T-helper 2 cell treated with Interferon-gamma antibody and Interleukin-4, amounts not matched to agents 5 μg/mL and 100 μg/mL, for 36 hours (primary cell): ENCODE results near the gene PSMA5.
"Not testable (repeated sequence)": the region's sequence is repeated elsewhere in the genome, so short reads cannot be mapped to it uniquely, and the experiment has no call there.

Experiments
- DNase-seq: peaks from one replicate; pipeline ENCODE4 v3.0.0; 2021; ENCODE audit warnings: low spot score
- H3K27ac Mint-ChIP-seq: one replicate; pipeline ENCODE4 v1.8.0; 2021; ENCODE audit warnings: mild to moderate bottlenecking, mixed read lengths
- H3K27me3 Mint-ChIP-seq: one replicate; pipeline ENCODE4 v1.8.0; 2021; ENCODE audit warnings: low read depth, mixed read lengths
- H3K36me3 Mint-ChIP-seq: one replicate; pipeline ENCODE4 v1.8.0; 2021; ENCODE audit warnings: low read depth, mixed read lengths
- H3K4me1 Mint-ChIP-seq: one replicate; pipeline ENCODE4 v1.8.0; 2021; ENCODE audit warnings: low read depth, mixed read lengths
- H3K4me3 Mint-ChIP-seq: one replicate; pipeline ENCODE4 v1.8.0; 2022; ENCODE audit warnings: mild to moderate bottlenecking, moderate library complexity, mixed read lengths
- H3K9me3 Mint-ChIP-seq: one replicate; pipeline ENCODE4 v1.8.0; 2021; ENCODE audit warnings: mixed read lengths

The PSMA5 gene

GRCh38 chr1:109426281-109427170 is at the start of gene PSMA5:
TSS of gene PSMA5 (minus strand) at chr1:109426448. CDS start at chr1:109426330, 118 bp downstream.
- H3K27ac Mint-ChIP-seq = peak within 1 kb of the TSS; percentile 98
- H3K27me3 Mint-ChIP-seq = peaks cover 2% of the 10 kb centered on the region
- DNase-seq = peak; percentile 96
- no peaks in the 10 kb centered on the region for H3K9me3 Mint-ChIP-seq
- peaks cover 29% of the 10 kb centered on the region for H3K4me1 Mint-ChIP-seq
- H3K4me3 Mint-ChIP-seq = peak within 1 kb of the TSS; percentile 95
- peaks cover 30% of the 10 kb centered on the region for H3K36me3 Mint-ChIP-seq

- Mint-ChIP-seq H3K36me3 (no peaks in the 10 kb centered on the region), H3K4me1 (peaks cover 3% of the 10 kb centered on the region), H3K27me3 (peaks cover 43% of the 10 kb centered on the region), H3K9me3 (no peaks in the 10 kb centered on the region), H3K27ac (no peak overlapping the region), H3K4me3 (no peak overlapping the region)
- no peak for DNase-seq
Observed at GRCh38 chr1:109475261-109475660, 49.0 kb upstream of the PSMA5 start.

GRCh38 chr1:109474697-109475096 is 48.4 kb upstream of the PSMA5 start:
- Mint-ChIP-seq H3K27me3 (peaks cover 43% of the 10 kb centered on the region), H3K9me3 (no peaks in the 10 kb centered on the region), H3K36me3 (no peaks in the 10 kb centered on the region), H3K4me1 (peaks cover 3% of the 10 kb centered on the region), H3K27ac (no peak overlapping the region), H3K4me3 (no peak overlapping the region)
- DNase-seq = no peak

- not testable (repeated sequence) for H3K27ac Mint-ChIP-seq, H3K9me3 Mint-ChIP-seq, DNase-seq, H3K4me3 Mint-ChIP-seq, H3K36me3 Mint-ChIP-seq, H3K4me1 Mint-ChIP-seq
- H3K27me3 Mint-ChIP-seq = peaks cover 45% of the 10 kb centered on the region
Observed at GRCh38 chr1:109473284-109474057, 47.2 kb upstream of the PSMA5 start.

GRCh38 chr1:109472779-109473178 is 46.5 kb upstream of the PSMA5 start:
- Mint-ChIP-seq H3K9me3 (no peaks in the 10 kb centered on the region), H3K36me3 (no peaks in the 10 kb centered on the region), H3K27me3 (peaks cover 52% of the 10 kb centered on the region), H3K27ac (no peak overlapping the region), H3K4me3 (no peak overlapping the region), H3K4me1 (no peaks in the 10 kb centered on the region)
- DNase-seq = no peak

- Mint-ChIP-seq H3K27me3 (peaks cover 61% of the 10 kb centered on the region), H3K36me3 (no peaks in the 10 kb centered on the region), H3K4me1 (peaks cover 1% of the 10 kb centered on the region), H3K9me3 (no peaks in the 10 kb centered on the region), H3K27ac (no peak overlapping the region), H3K4me3 (no peak overlapping the region)
- no peak for DNase-seq
Observed at GRCh38 chr1:109470245-109470644, 44.0 kb upstream of the PSMA5 start.

GRCh38 chr1:109468903-109469302 is 42.7 kb upstream of the PSMA5 start:
- H3K27me3 Mint-ChIP-seq = peaks cover 73% of the 10 kb centered on the region
- H3K36me3 Mint-ChIP-seq = no peaks in the 10 kb centered on the region
- H3K9me3 Mint-ChIP-seq = no peaks in the 10 kb centered on the region
- H3K27ac Mint-ChIP-seq = no peak overlapping the region
- H3K4me3 Mint-ChIP-seq = no peak overlapping the region
- no peak for DNase-seq
- H3K4me1 Mint-ChIP-seq = peaks cover 1% of the 10 kb centered on the region

- H3K4me3 Mint-ChIP-seq = no peak overlapping the region
- H3K27ac Mint-ChIP-seq = no peak overlapping the region
- H3K36me3 Mint-ChIP-seq = no peaks in the 10 kb centered on the region
- no peaks in the 10 kb centered on the region for H3K9me3 Mint-ChIP-seq
- H3K27me3 Mint-ChIP-seq = peaks cover 75% of the 10 kb centered on the region
- no peak for DNase-seq
- peaks cover 1% of the 10 kb centered on the region for H3K4me1 Mint-ChIP-seq
Observed at GRCh38 chr1:109468061-109468460, 41.8 kb upstream of the PSMA5 start.

- H3K4me3 Mint-ChIP-seq = peak overlapping the region; percentile 13
- H3K27ac Mint-ChIP-seq = no peak overlapping the region
- DNase-seq = no peak
- no peaks in the 10 kb centered on the region for H3K9me3 Mint-ChIP-seq
- H3K27me3 Mint-ChIP-seq = peaks cover 79% of the 10 kb centered on the region
- H3K4me1 Mint-ChIP-seq = peaks cover 1% of the 10 kb centered on the region
- no peaks in the 10 kb centered on the region for H3K36me3 Mint-ChIP-seq
Observed at GRCh38 chr1:109467301-109467777, 41.1 kb upstream of the PSMA5 start.

GRCh38 chr1:109466452-109467300 is 40.4 kb upstream of the PSMA5 start, which contains the start of gene SYPL2:
TSS of gene SYPL2 (plus strand) at chr1:109466546. CDS start at chr1:109466844, 298 bp downstream.
- Mint-ChIP-seq H3K4me1 (peaks cover 1% of the 10 kb centered on the region), H3K27ac (no peak within 1 kb of the TSS), H3K9me3 (no peaks in the 10 kb centered on the region), H3K4me3 (peak within 1 kb of the TSS; percentile 63), H3K36me3 (no peaks in the 10 kb centered on the region), H3K27me3 (peaks cover 83% of the 10 kb centered on the region)
- DNase-seq = no peak

GRCh38 chr1:109466125-109466451 is 39.8 kb upstream of the PSMA5 start:
- H3K9me3 Mint-ChIP-seq = no peaks in the 10 kb centered on the region
- peaks cover 86% of the 10 kb centered on the region for H3K27me3 Mint-ChIP-seq
- no peaks in the 10 kb centered on the region for H3K36me3 Mint-ChIP-seq
- H3K4me3 Mint-ChIP-seq = peak overlapping the region; percentile 63
- no peak overlapping the region for H3K27ac Mint-ChIP-seq
- no peak for DNase-seq
- peaks cover 1% of the 10 kb centered on the region for H3K4me1 Mint-ChIP-seq

GRCh38 chr1:109457819-109458218 is 31.6 kb upstream of the PSMA5 start:
- Mint-ChIP-seq H3K36me3 (no peaks in the 10 kb centered on the region), H3K4me1 (no peaks in the 10 kb centered on the region), H3K4me3 (no peak overlapping the region), H3K9me3 (peaks cover 24% of the 10 kb centered on the region), H3K27ac (no peak overlapping the region), H3K27me3 (peaks cover 41% of the 10 kb centered on the region)
- no peak for DNase-seq

- peaks cover 40% of the 10 kb centered on the region for H3K27me3 Mint-ChIP-seq
- H3K9me3 Mint-ChIP-seq = peaks cover 24% of the 10 kb centered on the region
- no peak overlapping the region for H3K27ac Mint-ChIP-seq
- H3K4me3 Mint-ChIP-seq = no peak overlapping the region
- no peak for DNase-seq
- no peaks in the 10 kb centered on the region for H3K36me3 Mint-ChIP-seq
- H3K4me1 Mint-ChIP-seq = no peaks in the 10 kb centered on the region
Observed at GRCh38 chr1:109454497-109455133, 28.4 kb upstream of the PSMA5 start.
